ENCODE results near the gene ZNF777.
"Not testable (repeated sequence)": the region's sequence is repeated elsewhere in the genome, so short reads cannot be mapped to it uniquely, and the experiment has no call there.

The ZNF777 gene

DNA sequence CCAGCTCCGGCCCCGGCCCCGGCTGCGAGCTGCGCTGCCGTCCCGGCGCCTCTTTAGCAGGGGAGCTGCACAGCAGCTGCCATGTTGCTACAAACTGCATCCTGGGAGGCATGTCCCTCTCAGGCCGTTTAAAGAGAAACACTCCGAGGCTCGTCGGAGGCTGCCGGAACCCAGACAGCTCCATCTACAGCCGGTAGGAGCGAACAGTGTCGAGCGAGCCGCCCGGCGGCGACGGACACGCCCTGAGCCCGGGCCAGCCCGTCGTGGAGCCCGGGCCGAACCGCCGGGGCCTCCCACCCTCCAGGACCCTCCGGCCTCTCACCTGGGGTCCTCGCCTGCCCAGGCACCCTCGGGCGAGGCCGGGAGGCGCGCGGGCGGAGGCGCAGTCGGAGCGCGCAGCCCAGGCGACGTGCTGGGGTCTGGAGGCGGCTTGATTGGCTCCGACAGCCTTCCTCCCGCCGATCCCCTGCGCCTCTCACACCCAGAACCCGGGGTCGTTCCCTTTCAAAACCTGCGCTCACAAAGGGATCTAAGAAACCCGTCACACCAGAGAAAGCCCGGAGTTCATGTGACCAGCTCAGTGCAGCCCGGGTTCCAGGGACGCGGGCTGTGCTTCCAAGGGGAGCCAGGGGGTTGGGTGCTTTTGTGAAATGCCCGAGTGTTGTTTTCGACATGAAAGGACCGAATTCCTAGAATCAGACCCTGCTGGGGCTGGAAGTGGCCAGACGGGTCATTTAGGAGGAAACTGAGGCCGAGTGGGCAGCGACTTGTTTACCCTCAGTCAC is at the start of gene ZNF777:
Gene ZNF777 (minus strand): TSS at position 570 of the 785 bp plus-strand sequence. CDS start 5,040 bp downstream, outside the sequence.
- peak; percentile 82 for DNase-seq

DNA sequence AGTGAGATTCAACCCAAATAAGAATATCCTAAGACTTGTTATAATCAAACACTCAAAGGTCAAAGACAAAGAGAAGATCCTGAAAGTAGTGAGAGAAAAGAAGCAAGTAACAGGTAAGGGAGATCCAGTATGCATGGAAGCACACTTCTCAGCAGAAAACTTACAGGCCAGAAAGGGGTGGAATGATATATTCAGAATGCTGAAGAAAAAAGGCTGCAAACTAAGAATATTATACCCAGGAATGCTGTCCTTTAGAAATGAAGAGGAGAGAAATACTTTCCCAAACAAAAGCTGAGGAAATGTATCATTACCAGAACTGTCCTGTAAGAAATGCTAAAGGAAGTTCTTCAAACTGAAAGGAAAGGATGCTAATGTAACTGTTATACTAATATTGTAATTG is 49.4 kb upstream of the ZNF777 start:
- DNase-seq, result no peak

DNA sequence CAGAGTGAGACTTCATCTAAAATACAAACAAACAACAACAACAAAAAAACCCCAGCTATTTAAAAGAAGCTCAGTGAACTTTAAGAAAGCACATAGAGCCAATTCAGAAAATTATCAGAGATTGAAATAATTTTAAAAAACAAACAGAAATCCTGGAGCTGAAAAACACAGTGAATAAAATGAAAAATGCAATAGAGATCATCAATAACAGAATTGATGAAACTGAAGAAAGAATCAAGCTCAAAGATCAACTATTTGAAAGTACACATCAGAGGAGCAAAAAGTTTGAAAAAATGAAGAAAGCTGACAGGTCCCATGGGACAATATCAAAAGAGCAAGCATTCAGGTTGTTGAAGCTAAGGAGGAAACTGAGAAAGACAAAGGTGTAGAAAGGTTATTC is 48.9 kb upstream of the ZNF777 start:
- no peak for DNase-seq

DNA sequence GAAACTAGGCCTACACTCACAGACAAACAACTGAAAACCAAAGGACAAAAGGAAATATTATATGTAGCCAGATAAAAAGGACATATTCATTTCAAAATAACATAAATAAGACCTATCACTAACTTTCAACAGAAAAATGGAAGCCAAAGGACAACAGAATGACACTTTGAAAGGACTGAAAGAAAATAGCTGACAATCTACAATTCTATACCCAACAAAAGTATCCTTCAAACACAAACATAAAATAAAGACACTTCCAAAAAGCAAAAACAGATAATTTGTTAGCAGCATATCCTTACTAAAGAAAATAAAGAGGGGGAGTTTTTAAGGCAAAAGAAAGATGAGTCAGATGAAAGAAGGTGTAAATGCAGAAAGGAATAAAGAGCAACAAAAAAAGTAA is 44.7 kb upstream of the ZNF777 start:
- no peak for DNase-seq

DNA sequence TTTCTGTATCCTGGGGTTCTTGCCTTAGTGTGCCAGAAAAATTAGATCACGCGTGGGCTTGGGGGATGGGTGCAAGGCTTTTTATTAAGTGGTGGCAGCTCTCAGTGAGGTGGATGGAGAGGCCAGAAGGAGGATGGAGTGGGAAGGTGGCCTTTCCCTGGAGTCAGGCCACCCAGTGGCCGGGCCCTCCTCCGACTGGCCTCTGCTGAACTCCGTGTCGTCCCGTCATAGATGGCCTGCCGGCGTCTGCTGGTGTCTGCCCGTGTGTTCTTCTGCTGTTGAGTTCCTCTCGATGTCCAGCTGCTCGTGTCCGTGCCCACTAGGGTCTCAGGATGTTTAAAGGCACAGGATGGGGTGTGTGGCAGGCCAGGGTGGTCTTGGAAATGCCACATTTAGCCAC is 40.8 kb upstream of the ZNF777 start:
- no peak for DNase-seq

DNA sequence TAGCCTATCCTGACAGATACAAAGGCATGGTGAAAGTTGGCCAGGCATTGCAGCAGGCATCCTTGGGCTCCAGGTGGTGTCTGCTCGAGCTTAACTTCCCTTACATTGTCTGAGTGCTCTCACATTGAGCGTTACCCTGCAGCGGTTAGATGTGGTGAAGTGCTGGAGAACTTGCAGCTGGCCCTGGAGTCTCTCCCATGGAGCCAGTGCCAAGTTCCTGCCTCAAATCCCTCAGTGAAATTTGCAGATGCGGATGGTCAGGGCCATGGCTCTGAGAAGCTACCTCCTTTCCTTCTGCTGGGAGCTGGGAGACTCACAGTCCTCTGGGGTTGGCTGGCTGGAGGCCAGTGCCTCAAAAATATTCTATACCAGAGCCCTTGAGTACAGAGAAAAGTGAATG is 40.0 kb upstream of the ZNF777 start:
- no peak for DNase-seq

DNA sequence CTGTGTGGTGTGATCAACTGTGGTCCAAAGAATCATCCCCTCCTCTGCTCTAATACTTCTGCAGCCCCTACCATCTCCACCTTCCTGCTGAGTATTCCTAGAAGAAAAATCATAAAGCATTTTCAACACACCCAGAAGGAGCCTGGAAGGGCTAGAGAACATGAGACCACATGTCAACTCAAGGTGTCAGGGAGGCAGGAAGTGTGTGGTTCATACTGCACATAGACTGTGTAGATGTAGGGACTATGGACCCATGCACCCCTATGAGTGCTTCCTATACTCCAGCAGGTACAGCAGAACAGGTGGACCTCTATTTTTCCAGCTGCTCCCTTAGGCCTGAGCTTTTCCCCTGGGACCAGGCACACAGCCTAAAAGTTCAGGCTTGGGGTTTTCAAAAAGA is 39.3 kb upstream of the ZNF777 start:
- no peak for DNase-seq

DNA sequence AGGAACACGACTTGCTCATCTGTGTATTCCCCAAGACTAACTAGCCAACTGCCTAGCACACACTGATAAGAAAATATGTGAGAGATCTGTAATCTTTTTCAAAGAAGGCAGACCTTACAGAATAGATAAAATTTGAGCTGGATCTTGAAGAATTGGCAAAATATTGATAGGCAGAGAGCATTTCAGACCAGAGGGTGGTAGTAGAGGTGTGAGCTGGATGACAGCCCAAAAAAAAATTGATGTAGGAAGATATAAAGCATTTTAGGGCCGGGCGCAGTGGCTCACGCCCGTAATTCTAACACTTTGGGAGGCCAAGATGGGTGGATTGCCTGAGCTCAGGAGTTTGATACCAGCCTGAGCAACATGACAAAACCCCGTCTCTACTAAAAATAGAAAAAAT is 37.9 kb upstream of the ZNF777 start:
- DNase-seq, result no peak

DNA sequence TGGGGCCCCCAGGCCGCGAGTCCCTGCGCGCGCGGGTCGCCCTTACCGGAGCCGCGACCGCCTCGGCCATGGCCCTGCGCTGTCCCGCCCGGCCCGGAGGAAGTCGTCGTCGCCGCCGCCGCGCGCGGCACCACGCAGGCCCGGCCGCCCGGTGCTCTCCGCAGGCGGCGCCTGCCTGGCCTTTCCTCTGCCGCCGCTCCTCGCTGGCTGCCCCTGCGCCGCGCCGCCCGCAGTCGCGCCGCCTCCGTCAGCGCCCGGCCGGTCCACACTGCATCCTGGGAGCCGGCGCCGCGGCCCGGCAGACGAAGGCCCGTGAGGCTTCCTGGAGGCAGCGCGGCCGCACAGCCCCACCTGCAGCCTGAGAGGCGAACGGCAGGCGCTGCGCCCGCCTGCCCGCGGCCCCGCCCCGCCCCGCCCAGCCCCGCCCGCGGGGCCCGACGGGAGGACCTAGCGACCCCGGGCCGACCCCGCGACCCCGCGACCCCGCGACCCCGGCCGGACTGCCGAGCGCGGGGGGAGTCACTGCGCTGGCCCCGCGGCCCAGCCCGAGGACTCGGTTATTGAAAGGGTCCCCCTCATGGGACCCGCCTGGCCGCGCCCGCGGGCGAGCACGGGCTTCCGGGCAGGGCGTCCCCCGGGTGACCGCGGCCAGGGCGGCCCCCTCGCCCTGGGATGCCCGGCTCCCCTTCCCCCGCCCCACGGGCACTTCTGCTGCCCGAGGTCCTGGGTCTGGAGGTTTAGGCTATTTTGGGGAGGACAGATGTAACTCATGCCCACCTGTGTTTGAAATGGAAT is 36.8 kb upstream of the ZNF777 start, which contains the start of gene ZNF746:
Gene ZNF746 (minus strand): TSS at position 343 of the 795 bp plus-strand sequence. CDS start 273 bp downstream, at position 70.
- peak; percentile 86 for DNase-seq

DNA sequence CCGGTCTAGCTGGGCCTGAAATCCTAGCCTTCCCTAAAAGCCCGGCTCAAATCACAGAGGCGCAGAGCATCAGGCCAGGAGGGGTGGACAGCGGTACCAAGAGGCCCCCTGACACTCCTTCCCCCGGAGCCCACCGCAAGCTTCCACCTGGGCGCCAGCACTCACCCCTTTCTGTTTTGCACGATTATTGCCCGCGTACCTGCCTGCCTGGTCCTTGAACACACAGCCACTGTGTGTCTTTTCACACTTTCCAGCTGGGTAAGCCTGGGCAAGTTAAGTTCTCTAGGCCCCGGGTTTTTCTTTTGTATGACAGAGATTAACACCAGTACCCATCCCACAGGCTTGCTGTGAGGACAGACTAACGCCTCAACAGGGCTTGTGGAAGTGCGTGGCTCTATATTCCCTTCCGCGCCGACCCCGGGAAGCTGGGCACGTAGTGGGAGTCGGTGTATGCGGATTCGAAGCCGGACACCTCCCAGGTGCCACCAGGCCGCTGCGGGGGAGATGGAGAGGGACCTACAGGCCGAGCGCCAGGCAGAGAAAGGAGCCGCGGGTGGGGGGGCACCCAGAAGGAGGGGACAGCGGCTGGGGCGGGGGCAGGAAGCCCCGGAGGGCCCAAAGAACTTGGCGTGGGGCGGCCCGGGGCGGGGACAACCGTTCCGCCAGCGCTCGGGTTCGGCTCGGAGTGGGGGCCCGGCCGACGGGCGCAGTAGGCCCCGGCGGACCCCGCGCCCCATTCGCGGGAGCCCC is 36.0 kb upstream of the ZNF777 start:
- DNase-seq, result peak; percentile 70

DNA sequence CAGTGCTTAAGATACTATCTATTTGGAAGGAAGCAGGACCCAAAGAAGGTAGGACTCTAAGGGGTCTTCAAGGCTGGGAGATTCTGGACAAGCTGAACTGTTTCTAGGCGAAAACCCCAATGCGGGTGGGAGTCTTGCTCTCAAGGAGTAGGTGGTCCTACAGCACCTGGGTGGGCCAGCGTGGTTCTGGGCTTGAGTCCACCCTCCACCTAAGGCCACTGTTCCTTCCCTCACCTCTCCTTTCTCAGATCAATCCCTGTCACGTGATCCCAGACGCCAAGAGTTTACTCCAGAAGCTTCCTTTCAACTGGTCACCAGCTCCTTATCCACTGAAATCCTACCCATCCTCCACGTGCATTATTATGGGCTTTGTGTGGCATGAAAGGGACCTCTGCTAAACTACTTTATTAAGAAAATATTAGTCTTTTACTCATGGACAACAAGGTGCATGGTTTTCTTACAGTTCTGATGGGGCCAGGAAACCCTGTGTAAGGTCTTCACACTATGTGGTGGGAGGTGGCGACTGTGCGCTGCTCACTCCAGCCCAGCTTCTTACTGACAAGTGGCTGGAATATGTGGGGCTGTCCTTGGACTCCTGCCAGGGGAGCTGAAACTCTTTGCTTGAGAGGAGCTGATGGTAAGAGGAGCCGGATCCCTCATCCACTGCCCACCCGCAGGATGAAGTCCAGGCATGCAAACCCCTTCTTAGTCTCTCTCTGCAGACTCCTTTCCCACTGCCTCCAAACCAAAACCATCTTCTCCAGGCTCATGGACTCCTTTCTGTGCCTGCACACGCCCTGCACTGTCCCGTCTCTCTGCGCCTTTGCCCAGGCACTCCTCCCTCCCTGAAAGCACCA is 35.2 kb upstream of the ZNF777 start:
- DNase-seq, result no peak

DNA sequence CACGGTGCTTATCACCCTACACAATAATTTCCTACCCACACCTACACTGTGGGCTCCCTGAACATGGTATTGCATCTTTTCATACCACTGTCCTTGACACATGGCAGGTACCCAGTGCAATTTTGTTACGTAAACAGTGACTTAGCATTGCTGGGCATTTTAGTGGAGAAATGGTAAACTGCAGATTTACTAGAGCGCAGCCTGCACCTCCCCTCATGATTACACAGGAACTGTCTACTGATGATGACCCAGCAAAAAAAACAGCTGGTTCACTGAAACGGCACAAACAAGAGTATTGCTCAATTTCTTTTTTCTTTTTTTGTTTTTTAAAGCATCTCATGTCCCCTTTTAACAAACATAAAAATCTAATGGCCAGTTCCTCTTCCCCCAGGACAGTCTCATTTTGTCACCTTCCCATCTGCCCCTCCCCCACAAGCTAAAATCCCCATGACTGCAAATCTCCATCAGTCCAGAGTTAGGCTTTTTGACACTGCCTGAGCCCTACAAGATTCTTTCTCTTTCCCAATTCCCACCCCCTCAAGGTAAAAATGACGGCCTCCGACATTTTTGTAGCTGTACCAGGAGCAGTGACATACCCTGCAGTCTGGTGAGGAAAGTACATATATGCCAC is 34.0 kb upstream of the ZNF777 start:
- no peak for DNase-seq

DNA sequence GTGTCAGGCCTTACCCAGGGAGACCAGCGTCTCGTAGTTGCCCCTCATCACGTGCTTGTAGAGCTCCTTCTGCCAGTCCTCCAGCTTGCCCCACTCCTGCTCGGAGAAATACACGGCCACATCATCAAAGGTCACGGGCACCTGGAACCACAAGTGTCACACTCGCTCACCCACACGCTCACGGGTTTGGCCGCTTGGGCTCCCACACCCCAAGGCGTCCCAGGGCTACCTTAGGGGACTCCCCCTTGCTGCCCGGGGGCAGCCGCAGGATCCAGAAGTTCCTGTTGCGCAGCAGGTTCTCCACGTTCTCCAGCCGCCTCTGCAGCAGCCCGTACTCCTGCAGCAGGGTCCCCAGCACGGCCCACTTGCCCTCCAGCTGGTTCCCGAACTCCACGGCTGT is 33.1 kb upstream of the ZNF777 start:
- DNase-seq, result not testable (repeated sequence)

DNA sequence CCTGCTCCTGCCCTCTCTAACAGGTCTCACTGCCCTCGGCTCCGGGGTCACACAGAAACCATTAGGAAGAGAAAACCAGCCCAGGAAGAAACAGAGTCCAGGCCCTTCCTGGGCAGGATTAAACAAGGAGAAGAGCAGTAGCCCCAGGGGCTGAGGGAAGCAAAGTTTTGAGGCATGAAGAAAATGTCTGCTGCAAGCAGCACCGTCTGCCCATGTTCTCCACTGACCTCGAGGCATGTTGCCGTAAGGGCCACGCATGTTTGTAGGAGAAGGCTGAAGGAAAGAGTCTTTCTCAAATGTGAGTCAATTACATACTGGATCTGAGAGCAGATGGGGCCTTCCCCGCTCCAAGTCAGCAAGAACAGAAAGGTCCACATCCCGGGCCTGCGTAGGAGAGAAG is 32.5 kb upstream of the ZNF777 start:
- DNase-seq, result no peak

DNA sequence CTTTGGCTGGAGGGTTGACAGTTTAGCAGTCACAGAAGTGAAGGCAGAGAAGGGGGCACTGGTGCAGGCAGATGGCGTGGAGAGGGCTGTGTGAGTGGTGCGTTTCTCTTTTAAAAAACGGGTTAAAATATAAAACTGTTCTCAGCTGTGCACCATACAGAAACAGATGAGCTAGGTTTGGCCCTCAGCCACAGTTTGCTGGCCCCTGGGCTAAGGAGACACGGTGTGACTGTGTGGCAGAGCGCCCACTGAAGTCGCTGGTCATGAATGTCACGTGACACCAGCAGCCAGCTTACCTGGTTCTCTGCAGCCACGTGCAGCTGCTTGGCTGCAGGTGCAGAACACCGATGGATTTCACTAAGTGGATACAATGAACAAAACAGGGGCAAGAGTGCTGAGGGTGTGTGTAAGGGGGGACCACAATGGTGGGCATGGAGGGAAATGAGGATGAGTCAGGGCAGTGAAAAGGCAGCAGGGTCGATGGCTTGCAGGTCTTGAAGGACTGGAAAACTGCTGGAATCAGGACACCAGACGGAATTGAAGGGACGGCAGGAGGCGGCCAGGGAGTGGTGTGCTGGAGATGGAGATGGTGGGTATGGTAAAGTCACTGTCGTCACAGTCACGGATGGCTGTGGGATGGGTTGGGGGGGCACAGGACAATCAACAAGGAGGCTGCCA is 29.4 kb upstream of the ZNF777 start:
- no peak for DNase-seq

DNA sequence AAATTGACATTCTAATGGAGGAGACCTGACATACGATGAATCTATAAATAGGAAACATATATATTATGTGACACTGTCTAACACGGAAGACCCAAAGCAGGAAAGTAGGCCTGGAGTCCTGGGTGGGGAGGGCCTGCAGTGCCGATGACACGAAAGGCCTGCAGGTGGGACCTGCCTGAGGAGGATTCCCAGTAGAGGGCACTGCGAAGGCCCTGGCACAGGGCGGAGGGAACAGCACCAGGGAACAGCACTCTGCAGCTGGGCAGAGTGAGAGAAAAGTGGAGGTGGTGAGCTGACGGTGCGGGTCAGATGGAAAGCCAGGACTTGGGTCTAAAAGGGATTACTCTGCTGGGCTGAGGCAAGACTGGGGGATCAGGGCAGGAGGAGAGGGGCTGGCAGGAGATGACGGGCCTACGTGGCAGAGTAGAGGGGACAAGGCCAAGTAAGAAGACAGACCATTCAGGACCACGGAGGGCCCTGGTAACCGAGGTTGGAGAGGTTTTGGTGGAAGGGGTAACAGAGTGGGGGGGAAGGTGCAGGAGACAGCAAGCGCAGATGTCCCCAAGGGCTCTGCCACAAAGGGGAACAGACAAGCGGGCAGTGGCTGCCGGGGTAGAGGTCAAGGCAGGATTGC is 28.6 kb upstream of the ZNF777 start:
- peak; percentile 30 for DNase-seq

DNA sequence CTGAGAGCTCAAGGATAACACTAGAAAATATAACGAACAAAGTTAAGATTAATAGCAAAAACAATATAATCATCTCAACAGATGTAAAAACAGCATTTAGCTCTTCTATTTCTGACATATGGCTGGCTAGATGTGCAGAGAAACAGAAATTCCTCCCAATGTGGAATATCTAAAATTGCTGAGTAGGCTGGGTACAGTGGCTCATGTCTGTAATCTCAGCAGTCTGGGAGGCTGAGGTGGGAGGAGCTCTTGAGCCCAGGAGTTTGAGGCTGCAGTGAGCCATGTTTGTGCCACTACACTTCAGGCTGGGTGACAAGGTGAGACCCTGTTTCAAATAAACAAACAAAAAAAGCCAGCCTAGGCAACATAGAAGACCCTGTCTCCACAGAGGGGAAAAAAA is 18.7 kb upstream of the ZNF777 start:
- DNase-seq, result no peak

DNA sequence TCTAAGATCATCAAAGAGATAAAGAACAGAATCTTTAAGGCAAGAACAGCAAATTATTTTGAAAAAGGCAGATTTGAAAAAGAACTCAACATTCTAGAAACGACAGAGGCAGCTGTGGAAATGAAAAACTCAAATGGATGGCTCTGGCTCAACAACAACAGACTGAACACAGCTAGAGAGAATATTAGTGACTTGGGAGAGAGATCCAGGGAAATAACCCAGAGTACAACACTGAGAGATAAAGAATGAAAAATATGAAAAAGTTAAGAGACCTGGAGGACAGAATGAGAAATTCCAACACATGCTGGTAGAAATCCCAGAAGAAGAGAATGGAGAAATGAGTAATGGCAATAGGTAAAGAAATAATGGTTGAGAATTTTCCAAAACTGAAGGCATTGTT is 17.9 kb upstream of the ZNF777 start:
- DNase-seq, result no peak

DNA sequence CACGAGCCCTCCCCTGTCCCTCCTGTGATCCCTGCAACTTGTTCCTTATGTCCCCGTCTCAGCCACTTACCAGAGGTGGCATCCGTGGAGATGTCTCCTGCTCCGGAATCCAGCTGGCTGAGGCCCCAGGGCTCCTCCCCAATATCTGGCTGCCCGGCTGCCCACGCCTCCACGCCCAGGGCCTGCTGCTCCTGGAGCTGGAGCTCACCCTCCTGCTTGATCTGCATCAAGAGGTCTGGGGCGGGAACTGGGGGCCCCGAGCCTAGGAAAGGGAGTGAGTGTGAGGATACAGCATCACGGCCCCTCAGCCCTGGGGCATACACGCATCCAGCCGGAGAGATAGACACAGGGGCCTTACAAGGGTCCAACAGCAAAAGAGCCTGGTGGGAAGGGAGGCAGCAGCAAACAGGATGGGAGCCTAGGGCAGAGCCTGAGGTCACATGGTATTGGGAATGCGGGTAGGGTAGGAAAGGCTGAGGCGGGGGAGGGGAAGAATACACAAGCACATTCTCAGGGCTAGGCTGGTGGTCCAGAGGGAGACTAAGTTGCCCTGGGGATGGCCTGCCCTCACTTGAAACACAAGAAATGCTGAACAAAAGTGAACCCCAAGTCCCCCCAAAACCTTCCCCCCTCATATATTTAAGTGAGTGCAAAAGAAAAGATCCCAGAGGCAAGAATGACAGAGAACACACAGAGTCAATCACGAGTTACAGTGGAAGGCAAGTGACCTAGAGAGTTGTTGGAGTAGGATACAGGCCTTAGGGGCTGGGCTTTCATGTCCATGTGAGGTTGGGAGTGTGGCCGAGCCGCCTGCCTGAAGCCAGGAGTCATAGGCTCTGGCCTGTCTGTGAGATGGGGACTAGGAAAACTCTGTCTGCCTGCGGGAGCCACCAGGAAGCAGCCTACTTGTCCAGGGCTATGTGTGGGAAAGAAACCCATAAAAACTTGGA is 16.9 kb upstream of the ZNF777 start:
- no peak for DNase-seq

DNA sequence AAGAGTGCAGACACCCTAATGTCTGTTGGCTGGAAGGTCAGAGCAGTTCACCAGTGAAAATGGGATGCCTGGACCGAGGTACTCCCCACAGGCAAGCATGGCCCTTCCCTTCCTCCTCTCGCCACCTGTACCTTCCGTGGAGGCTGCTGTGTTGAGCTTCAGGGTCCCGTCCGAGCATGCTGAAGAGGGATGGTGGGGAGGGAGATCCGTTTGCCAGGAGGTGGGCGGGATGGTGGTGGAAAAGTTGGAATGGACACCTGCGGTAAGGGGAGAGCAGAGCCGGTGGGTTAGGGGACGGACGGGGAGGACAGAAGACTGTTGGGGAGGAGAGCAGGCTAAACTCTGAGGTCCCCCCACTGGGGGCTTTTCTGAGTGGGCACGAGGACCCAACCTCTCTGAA is 15.9 kb upstream of the ZNF777 start:
- DNase-seq, result no peak
